Endothelial cell (in vitro differentiated cells): ENCODE results near the gene TBC1D24. TPM values are rescaled to one million over a fixed set of nuclear protein-coding genes. Genes with fewer than 3 reads are reported as not detected.

ENCODE experiments used
- DNase-seq: peaks from one replicate; pipeline ENCODE4 v3.0.0; 2021; ENCODE audit warnings: low spot score
- H3K27ac Mint-ChIP-seq: one replicate; pipeline ENCODE4 v1.8.0; 2021; ENCODE audit warnings: mixed read lengths, inconsistent platforms; ENCODE audit not compliant: unreplicated experiment
- H3K27me3 Mint-ChIP-seq: one replicate; pipeline ENCODE4 v1.8.0; 2021; ENCODE audit warnings: mild to moderate bottlenecking, moderate library complexity, mixed read lengths, inconsistent platforms; ENCODE audit not compliant: unreplicated experiment
- H3K36me3 Mint-ChIP-seq: one replicate; pipeline ENCODE4 v1.8.0; 2021; ENCODE audit warnings: mild to moderate bottlenecking, low read depth, mixed read lengths, inconsistent platforms; ENCODE audit not compliant: unreplicated experiment
- H3K4me1 Mint-ChIP-seq: one replicate; pipeline ENCODE4 v1.8.0; 2021; ENCODE audit warnings: mild to moderate bottlenecking, mixed read lengths, inconsistent platforms; ENCODE audit not compliant: unreplicated experiment
- H3K4me3 Mint-ChIP-seq: one replicate; pipeline ENCODE4 v1.8.0; 2021; ENCODE audit warnings: mild to moderate bottlenecking, mixed read lengths, inconsistent platforms; ENCODE audit not compliant: unreplicated experiment
- H3K9me3 Mint-ChIP-seq: one replicate; pipeline ENCODE4 v1.8.0; 2021; ENCODE audit warnings: mixed read lengths, inconsistent platforms; ENCODE audit not compliant: unreplicated experiment
- CTCF ChIP-seq: fragments of 200-600 bp; sonication (generic); IDR thresholded peaks from one replicate; pipeline ENCODE4 v1.5.0; 2021; ENCODE audit warnings: antibody characterized with exemption; ENCODE audit not compliant: unreplicated experiment
- total RNA-seq: library from RNA; stranded (reverse); fragmentation: NEBNext Ultra II Directional; extraction: Animal tissue kit (Norgen Biotek cat#: 25700); gene quantifications from one replicate; pipeline ENCODE4 v1.2.1, GENCODE V29; 2021; ENCODE audit not compliant: unreplicated experiment

TBC1D24 gene
- total RNA-seq, 1 donor from 2014 or later, result 17.3 TPM

GRCh38 chr16:2471016-2471652 lies 3.8 kb upstream of the TBC1D24 start, which contains the start of gene NTN3:
TSS of gene NTN3 (plus strand) at chr16:2471297. CDS start at chr16:2471702, 405 bp downstream.
- no peaks in the 10 kb centered on the region for H3K9me3 Mint-ChIP-seq
- H3K4me1 Mint-ChIP-seq, result peaks cover 7% of the 10 kb centered on the region
- peak; percentile 17 for DNase-seq
- no peak within 1 kb of the TSS for H3K27ac Mint-ChIP-seq
- no peak within 1 kb of the TSS for H3K4me3 Mint-ChIP-seq
- H3K36me3 Mint-ChIP-seq, result no peaks in the 10 kb centered on the region
- peaks cover 29% of the 10 kb centered on the region for H3K27me3 Mint-ChIP-seq
- TF ChIP-seq CTCF, result no peak

GRCh38 chr16:2471653-2472487 lies 3.1 kb upstream of the TBC1D24 start:
- DNase-seq, result no peak
- TF ChIP-seq CTCF, result no peak
- H3K9me3 Mint-ChIP-seq, result no peaks in the 10 kb centered on the region
- H3K27me3 Mint-ChIP-seq, result peaks cover 32% of the 10 kb centered on the region
- no peak overlapping the region for H3K4me3 Mint-ChIP-seq
- no peaks in the 10 kb centered on the region for H3K36me3 Mint-ChIP-seq
- H3K4me1 Mint-ChIP-seq, result peaks cover 7% of the 10 kb centered on the region
- no peak overlapping the region for H3K27ac Mint-ChIP-seq

- no peaks in the 10 kb centered on the region for H3K9me3 Mint-ChIP-seq
- no peak for TF ChIP-seq CTCF
- no peak for DNase-seq
- peaks cover 32% of the 10 kb centered on the region for H3K27me3 Mint-ChIP-seq
- H3K4me1 Mint-ChIP-seq, result peaks cover 7% of the 10 kb centered on the region
- H3K27ac Mint-ChIP-seq, result no peak overlapping the region
- H3K36me3 Mint-ChIP-seq, result no peaks in the 10 kb centered on the region
- H3K4me3 Mint-ChIP-seq, result no peak overlapping the region
Measured at GRCh38 chr16:2472488-2472864, 2.5 kb upstream of the TBC1D24 start.

GRCh38 chr16:2472885-2473445 lies 2.0 kb upstream of the TBC1D24 start:
- H3K9me3 Mint-ChIP-seq, result no peaks in the 10 kb centered on the region
- TF ChIP-seq CTCF, result no peak
- H3K36me3 Mint-ChIP-seq, result no peaks in the 10 kb centered on the region
- H3K27me3 Mint-ChIP-seq, result peaks cover 34% of the 10 kb centered on the region
- H3K4me1 Mint-ChIP-seq, result peaks cover 7% of the 10 kb centered on the region
- no peak for DNase-seq
- no peak overlapping the region for H3K4me3 Mint-ChIP-seq
- peak overlapping the region; percentile 61 for H3K27ac Mint-ChIP-seq
